ENCODE results near the gene USP17L5.
"Not testable (repeated sequence)": the region's sequence is repeated elsewhere in the genome, so short reads cannot be mapped to it uniquely, and the experiment has no call there.

The USP17L5 gene

GRCh38 chr4:9339103-9339502 is at the start of gene USP17L5:
TSS of gene USP17L5 (plus strand) at chr4:9339403. CDS start at chr4:9339403, 0 bp downstream.
- DNase-seq: not testable (repeated sequence)

DNA sequence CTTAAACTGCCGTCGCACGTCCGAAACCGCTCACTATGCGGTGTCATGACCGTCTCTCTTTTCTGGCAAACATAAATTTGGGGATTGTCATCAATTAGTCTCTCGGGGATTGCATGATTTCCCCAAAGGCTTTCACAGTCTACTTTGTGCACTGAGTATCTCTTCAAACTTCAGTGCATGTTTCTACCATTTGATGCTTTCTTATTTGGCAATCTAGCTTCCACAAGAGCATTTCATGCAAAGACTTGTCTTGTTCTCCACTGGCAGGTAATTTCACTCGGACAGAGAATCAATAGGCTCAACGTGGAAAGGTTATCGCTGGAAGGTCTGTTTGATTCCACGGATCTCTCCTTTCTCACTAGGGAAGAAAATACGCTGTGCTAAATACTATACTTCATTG is 15.0 kb upstream of the USP17L5 start:
- not testable (repeated sequence) for DNase-seq

DNA sequence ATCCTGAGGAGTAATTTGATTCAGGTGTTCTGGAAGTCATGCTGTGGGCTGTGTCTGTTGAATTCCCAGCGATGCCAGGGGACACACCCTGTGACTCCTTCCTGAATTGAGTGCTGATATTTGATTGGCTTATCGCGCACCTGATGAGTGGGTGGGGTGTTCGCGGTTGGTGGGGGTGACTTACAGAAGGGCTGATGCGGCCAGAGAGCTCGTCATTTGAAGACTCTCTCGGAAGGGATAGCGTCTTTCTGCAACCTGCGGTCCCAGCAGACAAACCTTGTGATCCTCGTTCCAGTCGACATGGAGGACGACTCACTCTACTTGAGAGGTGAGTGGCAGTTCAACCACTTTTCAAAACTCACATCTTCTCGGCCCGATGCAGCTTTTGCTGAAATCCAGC is 14.3 kb upstream of the USP17L5 start, which contains the start of gene USP17L24:
Gene USP17L24, plus strand, starts transcription at position 301 of the 400 bp plus-strand sequence. Its CDS starts 0 bp downstream, at position 301.
- not testable (repeated sequence) for DNase-seq

DNA sequence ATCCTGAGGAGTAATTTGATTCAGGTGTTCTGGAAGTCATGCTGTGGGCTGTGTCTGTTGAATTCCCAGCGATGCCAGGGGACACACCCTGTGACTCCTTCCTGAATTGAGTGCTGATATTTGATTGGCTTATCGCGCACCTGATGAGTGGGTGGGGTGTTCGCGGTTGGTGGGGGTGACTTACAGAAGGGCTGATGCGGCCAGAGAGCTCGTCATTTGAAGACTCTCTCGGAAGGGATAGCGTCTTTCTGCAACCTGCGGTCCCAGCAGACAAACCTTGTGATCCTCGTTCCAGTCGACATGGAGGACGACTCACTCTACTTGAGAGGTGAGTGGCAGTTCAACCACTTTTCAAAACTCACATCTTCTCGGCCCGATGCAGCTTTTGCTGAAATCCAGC is 9.6 kb upstream of the USP17L5 start, which contains the start of gene USP17L25:
Gene USP17L25, plus strand, starts transcription at position 301 of the 400 bp plus-strand sequence. Its CDS starts 0 bp downstream, at position 301.
- DNase-seq: not testable (repeated sequence)

GRCh38 chr4:9334358-9334757 is 4.8 kb upstream of the USP17L5 start, which contains the start of gene USP17L26:
TSS of gene USP17L26 (plus strand) at chr4:9334658. CDS start at chr4:9334658, 0 bp downstream.
- DNase-seq: not testable (repeated sequence)

- not testable (repeated sequence) for DNase-seq
Measured at GRCh38 chr4:9343848-9344247, 4.6 kb downstream of the USP17L5 start, which contains the start of gene USP17L27. TSS of gene USP17L27 (plus strand) at chr4:9344148. CDS start at chr4:9344148, 0 bp downstream.

- not testable (repeated sequence) for DNase-seq
Measured at GRCh38 chr4:9348593-9348992, 9.4 kb downstream of the USP17L5 start, which contains the start of gene USP17L28. TSS of gene USP17L28 (plus strand) at chr4:9348893. CDS start at chr4:9348893, 0 bp downstream.

GRCh38 chr4:9350866-9351265 is 11.7 kb downstream of the USP17L5 start:
- not testable (repeated sequence) for DNase-seq

DNA sequence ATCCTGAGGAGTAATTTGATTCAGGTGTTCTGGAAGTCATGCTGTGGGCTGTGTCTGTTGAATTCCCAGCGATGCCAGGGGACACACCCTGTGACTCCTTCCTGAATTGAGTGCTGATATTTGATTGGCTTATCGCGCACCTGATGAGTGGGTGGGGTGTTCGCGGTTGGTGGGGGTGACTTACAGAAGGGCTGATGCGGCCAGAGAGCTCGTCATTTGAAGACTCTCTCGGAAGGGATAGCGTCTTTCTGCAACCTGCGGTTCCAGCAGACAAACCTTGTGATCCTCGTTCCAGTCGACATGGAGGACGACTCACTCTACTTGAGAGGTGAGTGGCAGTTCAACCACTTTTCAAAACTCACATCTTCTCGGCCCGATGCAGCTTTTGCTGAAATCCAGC is 14.1 kb downstream of the USP17L5 start, which contains the start of gene USP17L29:
Gene USP17L29, plus strand, starts transcription at position 301 of the 400 bp plus-strand sequence. Its CDS starts 0 bp downstream, at position 301.
- DNase-seq: not testable (repeated sequence)

DNA sequence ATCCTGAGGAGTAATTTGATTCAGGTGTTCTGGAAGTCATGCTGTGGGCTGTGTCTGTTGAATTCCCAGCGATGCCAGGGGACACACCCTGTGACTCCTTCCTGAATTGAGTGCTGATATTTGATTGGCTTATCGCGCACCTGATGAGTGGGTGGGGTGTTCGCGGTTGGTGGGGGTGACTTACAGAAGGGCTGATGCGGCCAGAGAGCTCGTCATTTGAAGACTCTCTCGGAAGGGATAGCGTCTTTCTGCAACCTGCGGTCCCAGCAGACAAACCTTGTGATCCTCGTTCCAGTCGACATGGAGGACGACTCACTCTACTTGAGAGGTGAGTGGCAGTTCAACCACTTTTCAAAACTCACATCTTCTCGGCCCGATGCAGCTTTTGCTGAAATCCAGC is 23.6 kb downstream of the USP17L5 start, which contains the start of gene USP17L30:
Gene USP17L30, plus strand, starts transcription at position 301 of the 400 bp plus-strand sequence. Its CDS starts 0 bp downstream, at position 301.
- DNase-seq: not testable (repeated sequence)

GRCh38 chr4:9379881-9380280 is 40.7 kb downstream of the USP17L5 start:
- not testable (repeated sequence) for DNase-seq

DNA sequence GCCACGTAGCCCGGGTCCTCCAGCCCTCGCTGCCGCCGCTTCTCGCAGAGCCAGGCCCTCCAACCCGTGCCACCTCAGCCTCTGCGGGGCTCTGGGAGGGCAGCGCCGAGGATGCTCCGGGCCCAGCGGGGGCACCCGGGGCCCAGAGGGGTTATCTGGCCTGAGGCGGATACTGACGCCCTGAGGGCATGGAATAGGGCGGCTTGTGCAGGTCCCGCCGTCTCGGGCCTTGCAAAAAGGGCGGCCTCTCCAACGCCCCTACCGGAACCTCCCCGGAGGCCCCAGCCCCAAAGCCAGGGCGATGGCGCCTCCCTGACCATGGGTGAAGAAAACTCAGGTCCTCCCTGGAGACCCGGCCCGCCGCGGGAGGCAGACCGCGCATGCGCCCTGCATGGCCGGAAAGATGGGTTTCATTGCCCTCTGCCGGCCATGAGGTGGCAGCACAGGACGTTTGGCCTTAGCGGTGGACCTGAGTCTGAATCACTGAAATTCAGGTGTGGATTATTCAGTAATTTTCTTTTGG is 41.9 kb downstream of the USP17L5 start:
- peak; percentile 65 for DNase-seq

- no peak for DNase-seq
Measured at GRCh38 chr4:9384126-9384525, 44.9 kb downstream of the USP17L5 start.

- not testable (repeated sequence) for DNase-seq
Measured at GRCh38 chr4:9389001-9389400, 49.8 kb downstream of the USP17L5 start.

Measured in right forelimb (tissue), 1 donor.